WERI-Rb-1 (cell line): Measurements from ENCODE around the gene CCDC85A.

Experiments
- DNase-seq: peaks from one replicate; pipeline ENCODE4 v3.0.0-alpha.2; 2020
- H3K27ac ChIP-seq: fragments of 250-450 bp; sonication (Bioruptor Pico); 2 replicates; pipeline ENCODE4 v1.5.1; 2020; ENCODE audit warnings: mild to moderate bottlenecking, moderate library complexity
- H3K27me3 ChIP-seq: fragments of 250-450 bp; sonication (Bioruptor Pico); 2 replicates; pipeline ENCODE4 v1.5.1; 2021; ENCODE audit warnings: mild to moderate bottlenecking, low read depth, moderate library complexity; ENCODE audit not compliant: insufficient read depth, severe bottlenecking
- H3K36me3 ChIP-seq: fragments of 250-450 bp; sonication (Bioruptor Pico); 2 replicates; pipeline ENCODE4 v1.5.1; 2020; ENCODE audit warnings: mild to moderate bottlenecking, moderate library complexity
- H3K4me3 ChIP-seq: 2 replicates; pipeline ENCODE4 v1.5.1; 2011; ENCODE audit warnings: low read depth, mild to moderate bottlenecking, control low read depth, low read length
- H3K9me3 ChIP-seq: fragments of 250-450 bp; sonication (Bioruptor Pico); 2 replicates; pipeline ENCODE4 v1.5.1; 2021; ENCODE audit warnings: mild to moderate bottlenecking, moderate library complexity; ENCODE audit not compliant: severe bottlenecking
- CTCF ChIP-seq: IDR thresholded peaks from 2 replicates; pipeline ENCODE4 v1.5.1; 2011; ENCODE audit warnings: low read depth, mild to moderate bottlenecking, control low read depth, inconsistent platforms, low read length

CCDC85A gene

GRCh38 chr2:56331810-56332209 is 148.0 kb downstream of the CCDC85A start:
- no peaks in the 10 kb centered on the region for H3K36me3 ChIP-seq
- H3K4me3 ChIP-seq = no peak overlapping the region
- no peak overlapping the region for H3K27ac ChIP-seq
- TF ChIP-seq CTCF = no peak
- no peaks in the 10 kb centered on the region for H3K27me3 ChIP-seq
- DNase-seq = no peak
- H3K9me3 ChIP-seq = no peaks in the 10 kb centered on the region

- Histone ChIP-seq H3K27me3 (no peaks in the 10 kb centered on the region), H3K4me3 (no peak overlapping the region), H3K27ac (no peak overlapping the region), H3K9me3 (no peaks in the 10 kb centered on the region), H3K36me3 (no peaks in the 10 kb centered on the region)
- DNase-seq = no peak
- no peak for TF ChIP-seq CTCF
These were observed 150.2 kb downstream of the CCDC85A start for GRCh38 chr2:56333812-56334485.

GRCh38 chr2:56334622-56335021 is 150.8 kb downstream of the CCDC85A start:
- no peaks in the 10 kb centered on the region for H3K36me3 ChIP-seq
- no peak for TF ChIP-seq CTCF
- H3K9me3 ChIP-seq = no peaks in the 10 kb centered on the region
- no peak for DNase-seq
- no peaks in the 10 kb centered on the region for H3K27me3 ChIP-seq
- no peak overlapping the region for H3K4me3 ChIP-seq
- H3K27ac ChIP-seq = no peak overlapping the region

- Histone ChIP-seq H3K9me3 (no peaks in the 10 kb centered on the region), H3K36me3 (no peaks in the 10 kb centered on the region), H3K4me3 (no peak overlapping the region), H3K27me3 (no peaks in the 10 kb centered on the region), H3K27ac (no peak overlapping the region)
- DNase-seq = no peak
- no peak for TF ChIP-seq CTCF
These were observed 151.3 kb downstream of the CCDC85A start for GRCh38 chr2:56335101-56335500.

GRCh38 chr2:56337342-56337741 is 153.6 kb downstream of the CCDC85A start:
- Histone ChIP-seq H3K36me3 (no peaks in the 10 kb centered on the region), H3K4me3 (no peak overlapping the region), H3K9me3 (no peaks in the 10 kb centered on the region), H3K27ac (no peak overlapping the region), H3K27me3 (no peaks in the 10 kb centered on the region)
- DNase-seq = no peak
- no peak for TF ChIP-seq CTCF

GRCh38 chr2:56338232-56338631 is 154.4 kb downstream of the CCDC85A start:
- DNase-seq = no peak
- no peak for TF ChIP-seq CTCF
- H3K36me3 ChIP-seq = no peaks in the 10 kb centered on the region
- no peaks in the 10 kb centered on the region for H3K27me3 ChIP-seq
- H3K4me3 ChIP-seq = no peak overlapping the region
- no peaks in the 10 kb centered on the region for H3K9me3 ChIP-seq
- H3K27ac ChIP-seq = no peak overlapping the region
